Uterus (tissue), 4 donors: ENCODE results near the gene FAM117A. TPM values are rescaled to one million over a fixed set of nuclear protein-coding genes. Genes with fewer than 3 reads are reported as not detected.

Experiments
- DNase-seq, 2 donors: peaks; one replicate each; pipeline ENCODE4 v3.0.0-alpha.2; 2019 to 2020
- H3K27ac ChIP-seq, 2 donors: fragments of 200-600 bp; sonication (generic); 1 replicate in 1 of 2; 2 replicates in 1 of 2; pipeline ENCODE4 v1.5.1; 2016 to 2018
- H3K27me3 ChIP-seq, 2 donors: fragments of 200-600 bp; sonication (generic); one replicate each; pipeline ENCODE4 v1.5.1; 2018 to 2019; ENCODE audit warnings: control low read depth in 1 of 2
- H3K36me3 ChIP-seq, 2 donors: fragments of 200-600 bp; sonication (generic); one replicate each; pipeline ENCODE4 v1.5.1; 2019; ENCODE audit warnings: control low read depth in 1 of 2
- H3K4me1 ChIP-seq, 2 donors: fragments of 200-600 bp; sonication (generic); one replicate each; pipeline ENCODE4 v1.5.1; 2018 to 2019; ENCODE audit warnings: control low read depth in 1 of 2
- H3K4me3 ChIP-seq, 2 donors: fragments of 200-600 bp; sonication (generic); 1 replicate in 1 of 2; 2 replicates in 1 of 2; pipeline ENCODE4 v1.5.1; 2018 to 2019; ENCODE audit warnings: mild to moderate bottlenecking in 1 of 2
- H3K9me3 ChIP-seq, 2 donors: fragments of 200-600 bp; sonication (generic); one replicate each; pipeline ENCODE4 v1.5.1; 2019; ENCODE audit warnings: control low read depth in 1 of 2
- POLR2A ChIP-seq, 2 donors: fragments of 450-650 bp; IDR thresholded peaks; one replicate each; pipeline ENCODE4 v1.6.1; 2016; ENCODE audit warnings: antibody characterized with exemption in 2 of 2, mild to moderate bottlenecking in 1 of 2, moderate library complexity in 1 of 2
- intact Hi-C: fragments of 100-400 bp; cut with DNase I; formaldehyde crosslinking; loops from one replicate; pipeline ENCODE4 v1.15.1; 2023; ENCODE audit warnings: low total_unique reads
- total RNA-seq, 4 donors: library from RNA; depleted of rRNA in 3 of 4; stranded (reverse); fragments of >200 nt in 3 of 4; gene quantifications; one replicate each; pipeline versions ENCODE4 v1.1.0 to v1.2.4, GENCODE V29; 2014 to 2023
- TF ChIP-seq, protein P1 (sequence below), 4 experiments: fragments of 200-600 bp in 2 of 4; fragments of 450-650 bp in 2 of 4; sonication (generic) in 2 of 4; IDR thresholded peaks; one replicate each; pipeline ENCODE4 v1.5.1; 2016 to 2019; ENCODE audit warnings: antibody characterized with exemption in 4 of 4, mild to moderate bottlenecking in 2 of 4, moderate library complexity in 1 of 4
- donor health status: DM: yes; HTN: yes; CAD: no.

FAM117A gene
- total RNA-seq, 4 donors from 2014 or later: 2.6 to 40.2 (median 19.5) TPM

DNA sequence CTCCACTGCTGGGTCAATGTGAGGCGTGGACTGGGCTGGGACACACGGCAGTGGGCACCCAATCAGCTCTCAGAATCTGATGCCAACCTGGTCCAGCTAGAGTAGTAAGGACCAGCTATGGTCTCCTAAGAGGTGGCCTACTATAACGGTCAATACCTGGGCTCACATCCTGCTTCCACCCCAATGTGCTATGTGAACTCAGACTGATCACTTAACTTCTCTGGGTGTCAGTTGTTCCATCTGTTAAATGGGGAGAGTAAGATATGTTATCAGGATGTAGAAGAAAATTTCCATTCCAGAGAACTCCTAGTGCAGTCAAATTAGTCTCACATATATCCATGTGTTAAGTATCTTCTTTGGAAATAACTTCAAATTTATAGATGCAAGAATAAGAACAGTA, 14.2 kb downstream of the FAM117A start:
- Histone ChIP-seq H3K4me3 (no peak overlapping the region), H3K9me3 (no peaks in the 10 kb centered on the region), H3K27me3 (no peaks in the 10 kb centered on the region), H3K36me3 (no peaks in the 10 kb centered on the region), H3K27ac (no peak overlapping the region), H3K4me1 (no peaks in the 10 kb centered on the region)
- no peak for DNase-seq
- TF ChIP-seq POLR2A (IDR thresholded peaks at IDR 0.05): no peak
- TF ChIP-seq, protein P1, sequence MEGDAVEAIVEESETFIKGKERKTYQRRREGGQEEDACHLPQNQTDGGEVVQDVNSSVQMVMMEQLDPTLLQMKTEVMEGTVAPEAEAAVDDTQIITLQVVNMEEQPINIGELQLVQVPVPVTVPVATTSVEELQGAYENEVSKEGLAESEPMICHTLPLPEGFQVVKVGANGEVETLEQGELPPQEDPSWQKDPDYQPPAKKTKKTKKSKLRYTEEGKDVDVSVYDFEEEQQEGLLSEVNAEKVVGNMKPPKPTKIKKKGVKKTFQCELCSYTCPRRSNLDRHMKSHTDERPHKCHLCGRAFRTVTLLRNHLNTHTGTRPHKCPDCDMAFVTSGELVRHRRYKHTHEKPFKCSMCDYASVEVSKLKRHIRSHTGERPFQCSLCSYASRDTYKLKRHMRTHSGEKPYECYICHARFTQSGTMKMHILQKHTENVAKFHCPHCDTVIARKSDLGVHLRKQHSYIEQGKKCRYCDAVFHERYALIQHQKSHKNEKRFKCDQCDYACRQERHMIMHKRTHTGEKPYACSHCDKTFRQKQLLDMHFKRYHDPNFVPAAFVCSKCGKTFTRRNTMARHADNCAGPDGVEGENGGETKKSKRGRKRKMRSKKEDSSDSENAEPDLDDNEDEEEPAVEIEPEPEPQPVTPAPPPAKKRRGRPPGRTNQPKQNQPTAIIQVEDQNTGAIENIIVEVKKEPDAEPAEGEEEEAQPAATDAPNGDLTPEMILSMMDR (IDR thresholded peaks at IDR 0.05): no peak
- intact Hi-C loops: no loop called here

DNA sequence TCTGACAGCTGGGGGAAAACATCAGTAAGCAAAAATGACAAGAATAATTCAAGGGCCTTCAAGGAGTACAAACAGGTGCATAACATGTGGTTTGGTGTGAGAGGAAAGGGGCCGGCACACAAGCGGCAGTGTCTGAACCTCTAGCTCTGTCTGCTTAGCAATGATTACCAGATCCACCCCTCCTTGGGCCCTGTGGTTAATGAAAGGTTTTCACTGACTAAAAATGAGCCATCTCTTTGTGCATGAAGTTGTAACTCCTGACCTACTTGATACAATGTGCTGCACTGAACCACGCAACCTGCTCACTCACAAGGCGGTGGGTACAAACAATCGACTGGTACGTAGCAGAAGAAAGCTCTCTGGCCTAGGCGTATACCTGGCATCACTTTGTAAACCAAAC, 15.1 kb downstream of the FAM117A start:
- DNase-seq: no peak
- H3K27me3 ChIP-seq: no peaks in the 10 kb centered on the region
- TF ChIP-seq, protein P1 (IDR thresholded peaks at IDR 0.05): no peak
- no peak overlapping the region for H3K4me3 ChIP-seq
- no peak overlapping the region for H3K27ac ChIP-seq
- H3K4me1 ChIP-seq: no peaks in the 10 kb centered on the region
- H3K9me3 ChIP-seq: no peaks in the 10 kb centered on the region
- intact Hi-C loops: no loop called here
- no peaks in the 10 kb centered on the region for H3K36me3 ChIP-seq

DNA sequence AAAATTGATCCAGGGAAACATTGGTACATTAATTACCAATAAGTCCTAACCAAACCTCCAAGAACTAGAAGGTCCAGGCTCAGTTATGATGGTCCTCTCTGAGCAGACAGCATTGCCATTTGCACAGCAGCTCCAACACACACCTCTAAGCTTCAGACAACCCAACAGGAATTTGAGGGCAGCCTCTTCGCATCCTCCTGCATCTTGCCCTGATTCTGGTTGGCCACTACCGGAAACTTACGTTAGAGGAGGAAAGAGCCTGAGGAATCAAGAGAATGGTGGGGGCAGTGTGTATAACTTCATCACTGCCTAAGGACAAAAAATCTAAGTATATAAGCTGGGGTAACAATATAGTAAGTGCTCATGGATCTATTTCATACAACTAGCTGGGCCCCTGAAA, 15.7 kb downstream of the FAM117A start:
- DNase-seq: no peak
- H3K9me3 ChIP-seq: no peaks in the 10 kb centered on the region
- H3K36me3 ChIP-seq: no peaks in the 10 kb centered on the region
- TF ChIP-seq, protein P1 (IDR thresholded peaks at IDR 0.05): no peak
- TF ChIP-seq POLR2A (IDR thresholded peaks at IDR 0.05): no peak
- no peak overlapping the region for H3K27ac ChIP-seq
- intact Hi-C loops: no loop called here
- H3K4me1 ChIP-seq: no peaks in the 10 kb centered on the region
- H3K4me3 ChIP-seq: no peak overlapping the region
- no peaks in the 10 kb centered on the region for H3K27me3 ChIP-seq

DNA sequence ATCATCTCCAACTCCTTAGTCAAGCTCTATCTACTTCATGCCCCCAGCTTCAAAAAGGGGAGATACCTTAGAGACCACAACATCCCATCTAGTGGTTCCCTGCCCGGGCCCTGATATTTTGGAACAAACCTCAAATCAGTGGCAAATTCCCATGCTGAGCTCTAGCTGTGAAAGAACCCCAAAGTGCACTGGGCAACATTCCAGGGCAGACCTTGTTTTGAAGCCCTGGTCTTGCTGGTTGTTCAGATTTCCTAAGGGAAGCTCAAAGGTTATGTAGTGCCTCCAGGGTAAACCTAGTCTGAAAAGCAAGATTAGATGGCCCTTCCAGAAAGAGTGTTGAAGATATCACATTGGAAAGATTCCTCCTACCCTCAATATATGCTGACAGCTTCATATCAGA, 16.3 kb downstream of the FAM117A start:
- H3K36me3 ChIP-seq: no peaks in the 10 kb centered on the region
- peaks cover 0 to 2% of the 10 kb centered on the region in 2 donors for H3K4me1 ChIP-seq
- TF ChIP-seq POLR2A (IDR thresholded peaks at IDR 0.05): no peak
- TF ChIP-seq, protein P1 (IDR thresholded peaks at IDR 0.05): no peak
- H3K27ac ChIP-seq: no peak overlapping the region
- no peaks in the 10 kb centered on the region for H3K27me3 ChIP-seq
- intact Hi-C loops: no loop called here
- H3K9me3 ChIP-seq: no peaks in the 10 kb centered on the region
- H3K4me3 ChIP-seq: no peak overlapping the region
- DNase-seq: no peak

DNA sequence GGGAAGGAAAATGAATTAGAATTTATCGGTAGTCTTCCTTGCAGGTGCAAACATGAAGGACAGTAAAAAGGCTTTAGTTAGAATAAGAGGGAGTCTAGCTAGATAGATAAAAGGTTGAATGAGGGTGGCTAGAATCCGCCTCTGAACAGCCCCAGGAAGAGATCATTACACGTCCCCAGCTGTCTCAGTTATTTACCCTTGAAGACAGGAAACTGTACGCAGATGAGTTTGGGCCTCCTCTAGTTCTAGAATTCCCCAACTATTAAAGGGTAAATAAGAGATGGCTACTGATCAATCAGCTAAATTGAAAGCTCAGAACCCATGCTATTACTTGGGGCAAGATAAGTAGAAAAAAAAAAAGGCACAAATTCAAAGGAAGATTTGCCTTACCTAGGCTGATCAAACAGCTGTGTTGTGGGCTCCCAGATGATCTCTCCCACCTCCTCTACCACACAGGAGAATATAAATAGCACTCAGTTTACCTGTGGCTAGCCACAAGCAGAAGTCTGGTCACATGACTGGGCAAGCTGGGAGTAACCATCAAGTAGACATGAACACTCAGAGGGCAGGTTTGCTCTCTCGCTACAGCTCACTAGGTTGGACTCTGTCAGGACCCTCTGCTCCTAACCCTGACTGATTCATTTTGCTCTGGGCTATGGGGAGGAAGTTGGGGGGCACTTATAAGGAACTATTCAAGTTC, 17.0 kb downstream of the FAM117A start:
- H3K27ac ChIP-seq: peak overlapping the region in 1 of 2 donors; percentile 1
- no peaks in the 10 kb centered on the region for H3K27me3 ChIP-seq
- no peak overlapping the region for H3K4me3 ChIP-seq
- TF ChIP-seq POLR2A (IDR thresholded peaks at IDR 0.05): no peak
- TF ChIP-seq, protein P1 (IDR thresholded peaks at IDR 0.05): no peak
- intact Hi-C loops: no loop called here
- H3K9me3 ChIP-seq: no peaks in the 10 kb centered on the region
- H3K4me1 ChIP-seq: peaks cover 3 to 9% of the 10 kb centered on the region in 2 donors
- H3K36me3 ChIP-seq: no peaks in the 10 kb centered on the region
- no peak for DNase-seq
